Effector memory CD8-positive, alpha-beta T cell (primary cell): ENCODE results near the gene GCLC.
"Not testable (repeated sequence)": the region's sequence is repeated elsewhere in the genome, so short reads cannot be mapped to it uniquely, and the experiment has no call there.

ENCODE experiments used
- ATAC-seq: fragments of 150-1000 bp; cut with Tn5 transposase; replicated peaks from 2 replicates; pipeline ENCODE4 v1.10.0; 2021; ENCODE audit warnings: mild to moderate bottlenecking, moderate library complexity
- DNase-seq, 3 experiments: peaks; one replicate each; pipeline ENCODE4 v3.0.0; 2021
- H3K27ac Mint-ChIP-seq, 2 donors: one replicate each; pipeline ENCODE4 v1.8.0; 2022; ENCODE audit warnings: mild to moderate bottlenecking in 2 of 2, mixed read lengths in 2 of 2, moderate library complexity in 2 of 2
- H3K27me3 Mint-ChIP-seq, 2 donors: one replicate each; pipeline ENCODE4 v1.8.0; 2022; ENCODE audit warnings: mixed read lengths in 2 of 2
- H3K36me3 Mint-ChIP-seq: one replicate; pipeline ENCODE4 v1.8.0; 2022; ENCODE audit warnings: mild to moderate bottlenecking, moderate library complexity, mixed read lengths; ENCODE audit not compliant: insufficient read depth
- H3K4me1 Mint-ChIP-seq, 2 donors: one replicate each; pipeline ENCODE4 v1.8.0; 2022; ENCODE audit warnings: low read depth in 2 of 2, mixed read lengths in 2 of 2
- H3K4me3 Mint-ChIP-seq, 2 donors: one replicate each; pipeline ENCODE4 v1.8.0; 2022; ENCODE audit warnings: mild to moderate bottlenecking in 2 of 2, mixed read lengths in 2 of 2, moderate library complexity in 2 of 2
- H3K9me3 Mint-ChIP-seq, 2 donors: one replicate each; pipeline ENCODE4 v1.8.0; 2022; ENCODE audit warnings: mixed read lengths in 2 of 2

The GCLC gene

DNA sequence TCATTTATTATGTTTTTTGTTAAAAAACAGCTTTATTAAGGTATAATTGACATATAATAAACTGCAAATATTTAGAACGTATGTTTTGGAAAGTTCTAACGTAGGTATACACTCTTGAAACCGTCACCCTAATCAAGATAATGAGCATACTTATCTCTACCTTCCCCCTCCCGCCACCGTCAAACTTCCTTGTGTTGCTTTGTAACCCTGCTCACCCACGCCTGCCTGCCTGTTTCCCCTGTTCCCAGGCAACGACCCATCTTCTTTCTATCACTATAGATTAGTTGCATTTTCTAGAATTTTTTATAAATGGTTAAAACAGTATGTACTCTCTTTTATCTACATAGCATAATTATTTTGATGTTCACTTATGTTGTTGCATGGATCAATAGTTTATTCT, 33.5 kb upstream of the GCLC start:
- no peak overlapping the region for H3K4me3 Mint-ChIP-seq
- H3K4me1 Mint-ChIP-seq, result peaks cover 1 to 2% of the 10 kb centered on the region in 2 donors
- DNase-seq, result no peak
- no peaks in the 10 kb centered on the region for H3K9me3 Mint-ChIP-seq
- H3K36me3 Mint-ChIP-seq, result no peaks in the 10 kb centered on the region
- no peak for ATAC-seq
- peaks cover 0 to 3% of the 10 kb centered on the region in 2 donors for H3K27me3 Mint-ChIP-seq
- no peak overlapping the region for H3K27ac Mint-ChIP-seq

DNA sequence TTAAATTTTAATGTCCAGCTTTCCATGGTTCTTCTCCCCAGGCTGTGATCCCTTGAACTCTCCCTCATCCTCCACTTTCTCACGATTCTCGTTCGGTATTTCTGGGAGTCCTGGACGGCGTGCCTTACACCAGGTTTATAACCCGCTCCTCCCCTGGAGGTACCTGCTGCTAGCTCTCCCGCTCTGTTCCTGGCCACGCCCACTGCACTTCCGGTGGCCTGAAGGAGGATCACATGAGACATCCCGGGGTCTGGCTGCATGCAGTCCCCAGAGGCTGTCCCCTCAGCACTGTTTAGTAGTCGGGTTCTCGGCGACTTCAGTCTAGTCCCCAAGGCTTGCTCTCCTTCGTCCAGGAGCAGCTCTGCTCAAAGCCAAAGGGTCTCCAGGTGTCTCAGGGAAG, 28.4 kb upstream of the GCLC start:
- no peaks in the 10 kb centered on the region for H3K9me3 Mint-ChIP-seq
- peaks cover 3 to 4% of the 10 kb centered on the region in 2 donors for H3K4me1 Mint-ChIP-seq
- no peaks in the 10 kb centered on the region for H3K36me3 Mint-ChIP-seq
- no peak overlapping the region for H3K27ac Mint-ChIP-seq
- H3K4me3 Mint-ChIP-seq, result no peak overlapping the region
- ATAC-seq, result no peak
- peaks cover 5 to 9% of the 10 kb centered on the region in 2 donors for H3K27me3 Mint-ChIP-seq
- DNase-seq, result no peak

DNA sequence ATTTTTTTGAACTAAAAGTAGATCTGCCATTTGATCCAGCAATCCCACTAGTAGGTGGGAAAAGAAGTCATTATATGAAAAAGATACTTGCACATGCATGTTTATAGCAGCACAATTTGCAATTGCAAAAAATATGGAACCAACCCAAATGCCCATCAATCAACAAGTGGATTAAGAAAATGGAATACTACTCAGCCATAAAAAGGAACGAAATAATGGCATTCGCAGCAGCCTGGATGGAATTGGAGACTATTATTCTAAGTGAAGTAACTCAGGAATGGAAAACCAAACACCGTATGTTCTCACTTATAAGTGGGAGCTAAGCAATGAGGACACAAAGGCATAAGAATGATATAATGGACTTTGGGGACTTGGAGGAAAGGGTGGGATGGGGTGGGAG, 27.5 kb upstream of the GCLC start:
- not testable (repeated sequence) for DNase-seq, ATAC-seq, H3K27ac Mint-ChIP-seq, H3K9me3 Mint-ChIP-seq, H3K4me1 Mint-ChIP-seq, H3K36me3 Mint-ChIP-seq, H3K4me3 Mint-ChIP-seq
- H3K27me3 Mint-ChIP-seq, result peaks cover 11 to 18% of the 10 kb centered on the region in 2 donors

DNA sequence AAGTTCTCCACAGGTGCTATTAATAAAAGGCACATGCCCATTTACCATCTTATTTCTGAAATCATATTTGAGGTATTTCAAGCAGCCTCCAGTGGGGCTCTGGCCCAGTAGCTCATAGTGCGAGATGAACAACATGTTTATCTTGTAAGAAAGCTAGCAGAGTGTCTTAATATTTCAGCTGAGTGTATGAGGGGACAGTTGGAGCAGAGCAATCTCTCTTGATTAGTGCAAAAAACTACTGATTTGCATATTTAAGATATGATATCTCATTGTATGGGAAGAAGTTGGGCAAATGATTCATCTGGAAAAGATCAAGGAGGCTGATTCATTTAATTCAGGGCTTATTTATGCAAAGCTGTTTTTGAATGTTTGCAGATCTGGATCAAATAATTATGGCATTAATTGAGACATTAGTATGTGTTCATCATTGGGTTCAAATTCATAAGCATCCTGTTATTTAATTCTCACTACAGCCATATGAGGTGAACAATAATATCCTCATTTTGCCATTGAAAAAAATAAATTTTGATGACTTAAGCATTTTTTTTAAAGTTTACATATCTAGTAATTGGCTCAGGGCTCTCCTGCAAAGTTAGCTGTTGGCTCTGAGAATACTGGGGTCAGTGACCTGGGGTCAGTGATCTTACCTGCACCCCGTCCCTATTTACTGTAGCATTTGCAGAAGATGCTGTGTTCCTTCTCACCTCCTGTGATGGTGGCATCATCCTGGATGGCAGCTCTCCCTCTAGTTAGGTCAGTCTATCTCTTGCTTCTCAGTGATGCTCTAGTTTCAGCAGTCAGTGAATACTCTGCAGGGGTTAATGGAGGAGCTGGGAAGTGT, 24.1 kb upstream of the GCLC start:
- no peaks in the 10 kb centered on the region for H3K9me3 Mint-ChIP-seq
- no peak for DNase-seq
- H3K27me3 Mint-ChIP-seq, result peaks cover 29 to 39% of the 10 kb centered on the region in 2 donors
- H3K4me3 Mint-ChIP-seq, result no peak overlapping the region
- H3K4me1 Mint-ChIP-seq, result peaks cover 3 to 4% of the 10 kb centered on the region in 2 donors
- no peak for ATAC-seq
- H3K36me3 Mint-ChIP-seq, result no peaks in the 10 kb centered on the region
- no peak overlapping the region for H3K27ac Mint-ChIP-seq

DNA sequence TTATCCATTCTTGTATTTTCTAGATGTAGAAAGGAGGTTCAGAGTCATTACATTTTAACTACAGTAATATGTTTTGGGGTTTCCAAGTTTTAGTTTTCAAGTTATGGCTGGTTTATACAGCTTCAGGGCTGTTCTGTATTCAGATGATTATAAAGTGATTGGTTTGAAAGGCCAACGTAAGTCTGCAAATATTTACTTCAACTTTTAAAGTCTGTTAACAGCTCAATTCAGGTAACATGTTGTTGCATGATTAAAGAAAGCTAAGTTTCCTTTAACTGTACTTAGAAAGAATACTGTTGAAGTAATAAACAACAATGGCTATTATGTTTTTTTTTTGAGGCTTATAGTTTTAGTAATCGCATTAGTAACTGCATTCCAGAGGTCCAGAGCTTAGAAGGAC, 22.8 kb upstream of the GCLC start:
- no peak overlapping the region for H3K4me3 Mint-ChIP-seq
- DNase-seq (no peak), ATAC-seq (no peak)
- no peaks in the 10 kb centered on the region for H3K4me1 Mint-ChIP-seq
- no peak overlapping the region for H3K27ac Mint-ChIP-seq
- H3K27me3 Mint-ChIP-seq, result peaks cover 37 to 44% of the 10 kb centered on the region in 2 donors
- no peaks in the 10 kb centered on the region for H3K9me3 Mint-ChIP-seq
- H3K36me3 Mint-ChIP-seq, result no peaks in the 10 kb centered on the region

DNA sequence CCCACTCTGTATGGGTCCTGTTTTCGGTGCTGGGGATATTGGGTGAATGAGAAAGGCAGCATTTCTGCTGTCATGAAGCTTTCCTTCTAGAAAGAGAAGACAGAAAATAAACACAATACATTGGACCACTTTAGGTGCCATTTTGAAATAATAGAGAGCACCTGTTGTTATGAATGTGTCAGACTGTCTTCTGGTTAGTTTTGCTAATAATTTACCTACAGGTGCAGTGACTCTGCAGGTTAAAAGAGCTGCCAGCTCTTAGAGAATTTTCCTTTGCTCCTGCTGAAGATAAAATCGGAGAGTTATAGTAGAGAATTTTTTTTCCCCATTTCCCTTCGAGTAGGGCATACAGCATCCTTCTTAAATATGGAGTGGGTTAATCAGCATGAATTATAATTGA, 21.9 kb upstream of the GCLC start:
- Mint-ChIP-seq H3K9me3 (no peaks in the 10 kb centered on the region), H3K4me1 (no peaks in the 10 kb centered on the region), H3K27ac (no peak overlapping the region), H3K36me3 (no peaks in the 10 kb centered on the region), H3K27me3 (peaks cover 45 to 51% of the 10 kb centered on the region in 2 donors), H3K4me3 (no peak overlapping the region)
- DNase-seq (no peak), ATAC-seq (no peak)

DNA sequence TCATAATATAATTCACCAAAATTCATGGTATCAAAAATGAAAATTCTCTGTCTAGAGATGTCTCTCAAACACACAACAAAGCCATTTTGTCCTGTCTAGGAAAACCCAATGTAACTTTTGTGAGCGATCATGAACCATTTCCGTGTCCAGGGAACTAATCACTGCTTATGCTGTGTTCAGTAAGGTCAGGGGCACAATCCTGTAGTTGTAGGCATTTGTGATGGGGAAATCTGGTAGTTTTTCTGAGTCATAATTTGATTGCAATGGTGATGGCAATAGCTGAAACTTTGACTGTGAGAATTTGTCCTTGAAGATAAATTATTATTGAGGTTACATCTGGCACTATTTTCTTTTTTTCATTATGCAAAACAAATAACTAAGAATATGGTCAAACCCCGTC, 21.0 kb upstream of the GCLC start:
- H3K27ac Mint-ChIP-seq, result no peak overlapping the region
- peaks cover 45 to 51% of the 10 kb centered on the region in 2 donors for H3K27me3 Mint-ChIP-seq
- no peak overlapping the region for H3K4me3 Mint-ChIP-seq
- no peaks in the 10 kb centered on the region for H3K9me3 Mint-ChIP-seq
- DNase-seq, result no peak
- ATAC-seq, result no peak
- no peaks in the 10 kb centered on the region for H3K36me3 Mint-ChIP-seq
- H3K4me1 Mint-ChIP-seq, result no peaks in the 10 kb centered on the region

DNA sequence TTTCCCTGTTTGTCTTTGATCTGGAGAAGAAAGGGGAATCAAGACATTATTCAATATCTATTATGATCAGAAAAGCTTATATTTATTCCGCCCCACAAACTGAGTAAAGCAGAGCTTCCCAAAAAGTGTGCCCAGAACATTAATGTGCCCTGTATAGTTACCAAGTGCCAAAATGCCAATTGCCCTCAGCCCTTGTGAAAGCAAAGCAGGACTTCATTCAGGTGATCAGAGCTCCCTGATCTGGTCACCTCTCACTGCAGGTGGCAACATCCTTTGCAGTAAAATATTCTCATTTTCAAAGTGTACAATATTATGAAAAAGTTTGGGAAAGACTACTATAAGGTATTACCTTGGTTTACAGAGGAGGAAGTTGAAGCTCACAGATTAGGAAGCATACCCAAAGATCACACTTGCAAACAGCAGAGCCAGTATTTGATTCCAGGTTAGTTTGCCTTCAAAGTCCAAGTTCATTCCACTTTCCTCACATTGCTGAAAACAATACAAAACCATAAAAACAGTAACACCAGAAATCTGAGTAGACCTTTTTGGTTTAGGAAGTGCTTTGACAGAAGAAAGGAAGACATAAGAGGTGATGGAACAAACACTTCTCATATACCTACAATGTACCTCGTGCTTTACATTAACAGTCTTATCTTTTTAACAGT, 19.6 kb upstream of the GCLC start:
- ATAC-seq (no peak), DNase-seq (no peak)
- Mint-ChIP-seq H3K27me3 (peaks cover 44 to 51% of the 10 kb centered on the region in 2 donors), H3K27ac (no peak overlapping the region), H3K4me3 (no peak overlapping the region), H3K9me3 (no peaks in the 10 kb centered on the region), H3K4me1 (no peaks in the 10 kb centered on the region), H3K36me3 (no peaks in the 10 kb centered on the region)

DNA sequence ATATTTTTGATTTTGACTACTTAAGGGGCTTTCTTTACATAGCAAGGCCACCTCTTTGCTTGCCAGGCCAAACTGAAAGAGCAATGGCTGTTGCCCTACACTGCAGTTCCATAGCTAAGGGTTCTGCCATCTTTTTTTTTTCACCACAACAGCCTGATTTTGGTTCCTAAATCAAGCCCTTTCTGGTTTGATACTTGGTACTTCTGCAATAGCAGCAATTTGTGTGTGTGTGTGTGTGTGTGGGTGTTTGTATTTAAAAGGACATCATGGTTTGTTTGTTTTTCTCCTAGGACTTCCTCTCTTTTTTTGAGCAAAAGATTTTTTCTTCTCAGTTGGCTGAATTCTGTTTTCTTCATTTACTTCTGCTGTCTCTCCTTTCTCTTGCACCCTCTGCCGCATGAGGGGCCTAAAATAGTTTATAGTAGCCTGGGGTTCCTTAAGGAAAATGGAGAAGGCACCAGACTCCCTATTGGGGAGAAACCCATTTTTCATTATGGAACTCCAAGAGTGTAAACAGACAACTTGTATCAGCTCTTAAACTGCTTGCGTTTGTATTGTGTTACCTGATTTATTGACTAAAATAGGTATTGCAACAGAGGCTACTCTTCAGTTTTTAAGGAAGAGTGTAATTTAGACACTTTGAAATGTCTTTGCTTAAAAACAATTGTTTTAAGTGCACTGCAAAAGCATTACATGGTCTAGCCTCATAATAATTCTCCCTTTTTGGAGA, 12.2 kb upstream of the GCLC start:
- Mint-ChIP-seq H3K4me1 (no peaks in the 10 kb centered on the region), H3K36me3 (no peaks in the 10 kb centered on the region), H3K27me3 (peaks cover 3 to 7% of the 10 kb centered on the region in 2 donors), H3K27ac (no peak overlapping the region), H3K9me3 (no peaks in the 10 kb centered on the region), H3K4me3 (no peak overlapping the region)
- DNase-seq (no peak), ATAC-seq (no peak)

DNA sequence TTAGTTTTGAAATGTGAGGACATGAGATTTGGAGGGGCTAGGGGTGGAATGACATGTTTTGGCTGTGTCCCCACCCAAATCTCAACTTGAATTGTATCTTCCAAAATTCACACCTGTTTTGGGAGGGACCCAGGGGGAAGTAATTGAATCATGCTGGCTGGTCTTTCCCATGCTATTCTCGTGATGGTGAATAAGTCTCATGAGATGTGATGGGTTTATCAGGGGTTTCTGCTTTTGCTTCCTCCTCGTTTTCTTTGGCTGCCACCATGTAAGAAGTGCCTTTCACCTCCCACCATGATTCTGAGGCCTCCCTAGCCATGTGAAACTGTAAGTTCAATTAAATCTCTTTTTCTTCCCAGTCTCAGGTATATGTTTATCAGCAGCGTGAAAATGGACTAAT, 8.7 kb upstream of the GCLC start:
- not testable (repeated sequence) for H3K4me1 Mint-ChIP-seq, H3K27me3 Mint-ChIP-seq, H3K4me3 Mint-ChIP-seq, H3K36me3 Mint-ChIP-seq, DNase-seq, H3K27ac Mint-ChIP-seq, ATAC-seq, H3K9me3 Mint-ChIP-seq

DNA sequence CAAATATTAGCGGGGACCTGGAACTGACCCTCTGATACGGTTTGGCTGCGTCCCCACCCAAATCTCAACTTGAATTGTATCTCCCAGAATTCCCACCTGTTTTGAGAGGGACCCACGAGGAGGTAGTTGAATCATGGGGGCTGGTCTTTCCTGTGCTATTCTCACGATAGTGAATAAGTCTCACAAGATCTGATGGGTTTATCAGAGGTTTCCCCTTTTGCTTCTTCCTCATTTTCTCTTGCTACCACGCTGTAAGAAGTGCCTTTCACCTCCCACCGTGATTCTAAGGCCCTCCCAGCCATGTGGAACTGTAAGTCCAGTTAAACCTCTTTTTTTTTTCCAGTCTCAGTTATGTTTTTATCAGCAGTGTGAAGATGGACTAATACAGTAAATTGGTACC, 6.8 kb upstream of the GCLC start:
- H3K27me3 Mint-ChIP-seq, ATAC-seq, H3K27ac Mint-ChIP-seq, H3K36me3 Mint-ChIP-seq, H3K9me3 Mint-ChIP-seq, H3K4me3 Mint-ChIP-seq, DNase-seq: not testable (repeated sequence)
- H3K4me1 Mint-ChIP-seq, result peaks cover 5 to 13% of the 10 kb centered on the region in 2 donors

DNA sequence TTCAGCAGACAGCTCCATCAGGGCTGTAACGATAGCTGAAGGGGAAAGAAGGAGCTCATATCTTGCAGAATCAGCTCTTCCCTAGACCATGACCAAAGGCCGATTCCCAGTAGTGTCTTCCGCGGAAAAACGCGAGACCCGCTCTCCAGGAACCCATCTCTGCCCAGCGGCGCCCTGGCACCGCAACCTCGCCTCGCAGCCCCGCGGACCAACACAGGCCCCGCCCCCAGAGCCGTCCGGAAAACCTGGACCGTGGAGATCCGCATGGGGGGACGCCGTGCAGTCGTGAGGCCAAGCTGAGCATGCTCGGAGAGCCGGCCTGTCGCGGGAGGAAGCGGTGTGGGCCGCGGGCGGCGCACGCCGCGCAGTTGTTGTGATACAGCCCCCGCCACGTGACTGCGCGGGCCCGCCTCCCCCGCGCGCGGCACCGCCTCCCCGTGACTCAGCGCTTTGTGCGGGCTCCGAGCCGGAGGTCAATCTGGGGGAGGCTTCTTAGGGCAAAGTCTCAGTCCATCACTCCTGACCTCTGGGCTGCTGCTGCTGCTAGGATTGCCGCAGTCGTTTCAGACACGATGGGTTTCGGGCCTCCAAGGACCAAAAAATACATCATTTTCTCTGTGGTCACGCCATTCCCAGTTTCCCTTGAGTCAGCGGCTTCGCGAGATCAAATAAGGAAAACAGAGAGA, 3.1 kb upstream of the GCLC start:
- no peaks in the 10 kb centered on the region for H3K27me3 Mint-ChIP-seq
- ATAC-seq, result peak; percentile 83

DNA sequence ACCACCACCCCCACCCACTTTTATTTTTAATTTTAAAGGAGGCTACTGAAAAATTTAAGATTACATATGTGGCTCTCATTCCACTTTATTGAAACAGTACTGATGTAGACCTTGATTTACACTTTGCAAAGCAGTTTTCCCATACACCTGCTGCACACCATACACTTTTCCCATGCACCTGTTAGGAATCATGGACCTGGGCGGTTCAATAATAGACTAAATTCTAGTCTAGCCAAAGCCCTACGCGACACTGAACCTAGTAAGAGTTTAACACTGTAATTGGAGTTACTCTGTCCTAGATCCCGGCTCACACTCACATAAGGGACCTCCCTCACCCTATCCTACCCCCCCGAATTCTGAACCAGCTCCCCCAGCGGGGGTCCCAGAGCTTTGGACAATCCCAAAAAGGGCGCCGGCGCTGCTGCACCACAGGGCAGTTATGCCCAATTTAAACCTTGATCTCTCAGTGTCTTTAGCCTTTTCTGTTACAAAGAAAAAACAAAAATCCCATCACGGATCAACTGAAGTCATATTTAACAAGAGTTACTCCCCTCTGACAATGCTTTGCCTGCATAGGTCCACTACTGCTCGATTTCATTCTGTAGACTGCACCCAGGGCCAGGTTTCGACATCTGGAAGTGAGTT, 2.4 kb upstream of the GCLC start:
- peak overlapping the region; percentile 77 to 83 for H3K27ac Mint-ChIP-seq
- no peaks in the 10 kb centered on the region for H3K27me3 Mint-ChIP-seq
- peak overlapping the region; percentile 83 to 86 for H3K4me3 Mint-ChIP-seq
- H3K36me3 Mint-ChIP-seq, result peaks cover 11% of the 10 kb centered on the region
- H3K9me3 Mint-ChIP-seq, result no peaks in the 10 kb centered on the region
- DNase-seq, result no peak
- peak; percentile 6 for ATAC-seq
- peaks cover 25 to 38% of the 10 kb centered on the region in 2 donors for H3K4me1 Mint-ChIP-seq

More for the DNA sequence above, 3.1 kb upstream of the GCLC start:
- Mint-ChIP-seq H3K9me3 (no peaks in the 10 kb centered on the region), H3K4me1 (peaks cover 24 to 36% of the 10 kb centered on the region in 2 donors), H3K36me3 (peaks cover 11% of the 10 kb centered on the region), H3K4me3 (peak overlapping the region; percentile 83 to 86), H3K27ac (peak overlapping the region; percentile 77 to 83)
- DNase-seq, result peak; percentile 92 to 93 (median 92)
